ENCODE measurements around the gene GPR156.

- no peak for TF ChIP-seq FOS (IDR thresholded peaks at IDR 0.05; ENCODE audit: low read depth, low read length)
- TF ChIP-seq CTCF (conservative IDR thresholded peaks at IDR 0.05; ENCODE audit: low read depth, low read length), result no peak
- no peak for TF ChIP-seq RCOR1 (IDR thresholded peaks at IDR 0.05; ENCODE audit: insufficient replicate concordance, low read length)
- TF ChIP-seq MAFK (IDR thresholded peaks at IDR 0.05; ENCODE audit: low read depth, low read length), result no peak
- TF ChIP-seq MXI1 (IDR thresholded peaks at IDR 0.05; ENCODE audit: borderline replicate concordance, low read depth, low read length), result no peak
- no peak for TF ChIP-seq MAZ (IDR thresholded peaks at IDR 0.05; ENCODE audit: borderline replicate concordance, low read depth, low read length)
Measured at GRCh38 chr3:120274739-120275167, 10.3 kb downstream of the GPR156 start.
